ENCODE data around the gene ELOVL2.

- TF ChIP-seq POLR2A (IDR thresholded peaks at IDR 0.05) = no peak
- no peak for TF ChIP-seq CTCF (IDR thresholded peaks at IDR 0.05)
Measured at GRCh38 chr6:11018225-11018624, 25.9 kb downstream of the ELOVL2 start.

Measured in stomach (tissue), 4 donors.